B cell (primary cell): ENCODE results near the gene SHMT2. TPM values are rescaled to one million over a fixed set of nuclear protein-coding genes. Genes with fewer than 3 reads are reported as not detected.

Experiments
- ATAC-seq: fragments of 200-7000 bp; cut with Tn5 transposase; one replicate; pipeline ENCODE4 v1.10.0; 2021; ENCODE audit warnings: low read depth, mild to moderate bottlenecking, moderate number of reproducible peaks, moderate library complexity
- CTCF ChIA-PET: fragments of 350-600 bp; sonication (Branson Sonifier 250); formaldehyde crosslinking; loops from one replicate; lab custom pipeline; 2021; ENCODE audit warnings: antibody characterized with exemption, inconsistent platforms; lab: Charles Lee
- POLR2A ChIA-PET: fragments of 350-600 bp; sonication (Branson Sonifier 250); formaldehyde crosslinking; loops from one replicate; lab custom pipeline; 2021; ENCODE audit warnings: antibody characterized with exemption; lab: Charles Lee
- DNase-seq: peaks from one replicate; pipeline ENCODE4 v3.0.0; 2013
- H2AFZ ChIP-seq: 2 replicates; pipeline ENCODE4 v1.6.1; 2012; ENCODE audit warnings: mild to moderate bottlenecking, low read depth, low read length; ENCODE audit not compliant: insufficient read depth, poor library complexity, severe bottlenecking
- H3K27ac ChIP-seq, 2 donors: 1 replicate in 1 of 2; 2 replicates in 1 of 2; pipeline ENCODE4 v1.5.1; 2012 to 2013; ENCODE audit warnings: low read length in 2 of 2, mild to moderate bottlenecking in 2 of 2, moderate library complexity in 1 of 2
- H3K27me3 ChIP-seq, 4 experiments: fragments of 200-600 bp in 1 of 4; sonication (generic) in 1 of 4; replicated peaks in 1 of 4; 1 replicate in 2 of 4; 2 replicates in 2 of 4; pipeline versions ENCODE4 v1.6.1 to v1.7.0; 2013 to 2016; ENCODE audit warnings: low read length in 3 of 4, mild to moderate bottlenecking in 2 of 4, mixed read lengths in 1 of 4, moderate library complexity in 1 of 4; ENCODE audit not compliant: insufficient read depth in 4 of 4, control insufficient read depth in 3 of 4; ENCODE audit errors: control extremely low read depth in 1 of 4
- H3K36me3 ChIP-seq, 2 experiments: replicated peaks in 1 of 2; 1 replicate in 1 of 2; 2 replicates in 1 of 2; pipeline versions ENCODE4 v1.6.1 to v1.7.1; 2013; ENCODE audit warnings: low read length in 1 of 2; ENCODE audit not compliant: insufficient read depth in 2 of 2, control insufficient read depth in 1 of 2; ENCODE audit errors: control extremely low read depth in 1 of 2, extremely low read depth in 1 of 2
- H3K4me1 ChIP-seq, 2 donors: fragments of 200-600 bp in 1 of 2; sonication (generic) in 1 of 2; 1 replicate in 1 of 2; 2 replicates in 1 of 2; pipeline versions ENCODE4 v1.5.1 to v1.6.1; 2013 to 2017; ENCODE audit warnings: low read length in 2 of 2; ENCODE audit not compliant: control insufficient read depth in 2 of 2, insufficient read depth in 2 of 2
- H3K4me2 ChIP-seq: replicated peaks from 2 replicates; pipeline ENCODE3; 2012; ENCODE audit warnings: mild to moderate bottlenecking, low read depth, low read length; ENCODE audit not compliant: poor library complexity, severe bottlenecking
- H3K4me3 ChIP-seq, 5 experiments: fragments of 200-600 bp in 1 of 5; sonication (generic) in 1 of 5; 1 replicate in 3 of 5; 2 replicates in 2 of 5; pipeline versions ENCODE4 v1.5.1 to v1.7.0; 2011 to 2016; ENCODE audit warnings: low read length in 4 of 5, mild to moderate bottlenecking in 4 of 5, low read depth in 2 of 5, control low read depth in 1 of 5, moderate library complexity in 1 of 5; ENCODE audit not compliant: insufficient read depth in 1 of 5; ENCODE audit errors: control extremely low read depth in 1 of 5, extremely low read depth in 1 of 5
- H3K79me2 ChIP-seq: fragments of 200-600 bp; sonication (generic); one replicate; pipeline ENCODE4 v1.6.0; 2016; ENCODE audit warnings: low read length; ENCODE audit not compliant: control insufficient read depth, insufficient read depth
- H3K9ac ChIP-seq: fragments of 200-600 bp; sonication (generic); 2 replicates; pipeline ENCODE4 v1.6.1; 2017; ENCODE audit warnings: mild to moderate bottlenecking, low read length, moderate library complexity
- H3K9me3 ChIP-seq, 3 donors: one replicate each; pipeline versions ENCODE4 v1.6.1 to v1.7.1; 2013; ENCODE audit warnings: low read length in 2 of 3; ENCODE audit not compliant: control insufficient read depth in 2 of 3, insufficient read depth in 1 of 3; ENCODE audit errors: control extremely low read depth in 1 of 3
- H4K20me1 ChIP-seq: 2 replicates; pipeline ENCODE4 v1.6.0; 2012; ENCODE audit warnings: mild to moderate bottlenecking, low read length; ENCODE audit not compliant: insufficient read depth, control insufficient read depth, poor library complexity, severe bottlenecking
- H3K27ac Mint-ChIP-seq: one replicate; pipeline ENCODE4 v1.8.0; 2021; ENCODE audit warnings: mixed read lengths
- H3K27me3 Mint-ChIP-seq: one replicate; pipeline ENCODE4 v1.8.0; 2021; ENCODE audit warnings: mixed read lengths
- H3K4me1 Mint-ChIP-seq: one replicate; pipeline ENCODE4 v1.8.0; 2021; ENCODE audit warnings: mixed read lengths
- H3K4me3 Mint-ChIP-seq: one replicate; pipeline ENCODE4 v1.8.0; 2021; ENCODE audit warnings: mixed read lengths
- H3K9me3 Mint-ChIP-seq: one replicate; pipeline ENCODE4 v1.8.0; 2022; ENCODE audit warnings: mixed read lengths; ENCODE audit not compliant: insufficient read depth
- EZH2 ChIP-seq: IDR thresholded peaks from 2 replicates; pipeline ENCODE4 v1.6.1; 2012; ENCODE audit warnings: borderline replicate concordance, low read depth, mild to moderate bottlenecking, moderate library complexity, low read length; ENCODE audit not compliant: insufficient read depth, poor library complexity, severe bottlenecking
- WGBS: methylation state at CpG from one replicate; pipeline ENCODE4 v1.1.5; 2013; ENCODE audit warnings: missing lambda C conversion rate; ENCODE audit not compliant: insufficient coverage; 5-methylcytosine and 5-hydroxymethylcytosine counted together
- intact Hi-C: fragments of 100-400 bp; cut with micrococcal nuclease; formaldehyde crosslinking; loops from one replicate; pipeline ENCODE4 v1.10.0; 2022
- polyA plus RNA-seq: library from polyadenylated mRNA; depleted of rRNA; stranded (reverse); fragments of >200 nt; gene quantifications from 2 replicates; pipeline ENCODE4 v1.2.3, GENCODE V29; 2012
- total RNA-seq, 2 donors: library from RNA; stranded (reverse); fragments of 120-200 nt in 1 of 2; gene quantifications; 1 replicate in 1 of 2; 2 replicates in 1 of 2; pipeline versions ENCODE4 v1.2.3 to v1.2.4, GENCODE V29; 2013 to 2022
- TF ChIP-seq, protein P1 (sequence below): fragments of 200-600 bp; IDR thresholded peaks from one replicate; pipeline ENCODE4 v1.8.0; 2022; ENCODE audit warnings: antibody characterized with exemption, mild to moderate bottlenecking

The SHMT2 gene
- total and polyA plus RNA-seq, 2 donors (not counting 1 experiment from before 2014, with no cell fraction given): 166 to 236 TPM

GRCh38 chr12:57224973-57225679, 4.4 kb upstream of the SHMT2 start:
- H3K4me3 Mint-ChIP-seq: peak overlapping the region; percentile 85
- H3K4me1 ChIP-seq: peaks cover 75 to 84% of the 10 kb centered on the region in 2 donors
- POLR2A ChIA-PET: interaction anchor here (0.6 to 7.5 kb wide), 2 partner anchors 13 to 97 kb away, joined by 3 to 89 read pairs; a partner anchor contains a TSS
- peak overlapping the region; percentile 84 for H3K27ac Mint-ChIP-seq
- WGBS: 2% methylated on average over 61 of the region's 61 CpGs
- H3K4me2 ChIP-seq: peak overlapping the region; percentile 72
- H3K36me3 ChIP-seq: no peaks in the 10 kb centered on the region
- H3K9ac ChIP-seq: peak overlapping the region; percentile 24
- intact Hi-C loops: loop anchor here (1.0 to 5.0 kb wide), 3 partner anchors 9 to 148 kb away; partner anchors contain the start of genes NEMP1 and NXPH4
- CTCF ChIA-PET: interaction anchor here (12.0 to 31.1 kb wide), 2 partner anchors 9 to 14 kb away, joined by 360 to 838 read pairs; partner anchors contain the start of gene NXPH4
- peaks cover 24% of the 10 kb centered on the region for H4K20me1 ChIP-seq
- peaks cover 73% of the 10 kb centered on the region for H3K4me1 Mint-ChIP-seq
- H3K9me3 Mint-ChIP-seq: no peaks in the 10 kb centered on the region
- H3K27me3 Mint-ChIP-seq: peaks cover 41% of the 10 kb centered on the region
- TF ChIP-seq EZH2: no peak
- TF ChIP-seq, protein P1, sequence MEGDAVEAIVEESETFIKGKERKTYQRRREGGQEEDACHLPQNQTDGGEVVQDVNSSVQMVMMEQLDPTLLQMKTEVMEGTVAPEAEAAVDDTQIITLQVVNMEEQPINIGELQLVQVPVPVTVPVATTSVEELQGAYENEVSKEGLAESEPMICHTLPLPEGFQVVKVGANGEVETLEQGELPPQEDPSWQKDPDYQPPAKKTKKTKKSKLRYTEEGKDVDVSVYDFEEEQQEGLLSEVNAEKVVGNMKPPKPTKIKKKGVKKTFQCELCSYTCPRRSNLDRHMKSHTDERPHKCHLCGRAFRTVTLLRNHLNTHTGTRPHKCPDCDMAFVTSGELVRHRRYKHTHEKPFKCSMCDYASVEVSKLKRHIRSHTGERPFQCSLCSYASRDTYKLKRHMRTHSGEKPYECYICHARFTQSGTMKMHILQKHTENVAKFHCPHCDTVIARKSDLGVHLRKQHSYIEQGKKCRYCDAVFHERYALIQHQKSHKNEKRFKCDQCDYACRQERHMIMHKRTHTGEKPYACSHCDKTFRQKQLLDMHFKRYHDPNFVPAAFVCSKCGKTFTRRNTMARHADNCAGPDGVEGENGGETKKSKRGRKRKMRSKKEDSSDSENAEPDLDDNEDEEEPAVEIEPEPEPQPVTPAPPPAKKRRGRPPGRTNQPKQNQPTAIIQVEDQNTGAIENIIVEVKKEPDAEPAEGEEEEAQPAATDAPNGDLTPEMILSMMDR: peak; percentile 71
- no peak overlapping the region for H3K27ac ChIP-seq
- H3K9me3 ChIP-seq: peaks cover 0 to 41% (median 0%) of the 10 kb centered on the region in 3 donors
- H3K27me3 ChIP-seq: peaks cover 0 to 73% (median 48%) of the 10 kb centered on the region in 4 experiments
- ATAC-seq (peak; percentile 46), DNase-seq (peak; percentile 89)
- peak overlapping the region; percentile 34 for H2AFZ ChIP-seq
- H3K4me3 ChIP-seq: peak overlapping the region in 1 of 5 experiments; percentile 48
- H3K79me2 ChIP-seq: peaks cover 21% of the 10 kb centered on the region
